Measurements from ENCODE around the gene DUOX2.
"Not testable (repeated sequence)": the region's sequence is repeated elsewhere in the genome, so short reads cannot be mapped to it uniquely, and the experiment has no call there.

The DUOX2 gene

DNA sequence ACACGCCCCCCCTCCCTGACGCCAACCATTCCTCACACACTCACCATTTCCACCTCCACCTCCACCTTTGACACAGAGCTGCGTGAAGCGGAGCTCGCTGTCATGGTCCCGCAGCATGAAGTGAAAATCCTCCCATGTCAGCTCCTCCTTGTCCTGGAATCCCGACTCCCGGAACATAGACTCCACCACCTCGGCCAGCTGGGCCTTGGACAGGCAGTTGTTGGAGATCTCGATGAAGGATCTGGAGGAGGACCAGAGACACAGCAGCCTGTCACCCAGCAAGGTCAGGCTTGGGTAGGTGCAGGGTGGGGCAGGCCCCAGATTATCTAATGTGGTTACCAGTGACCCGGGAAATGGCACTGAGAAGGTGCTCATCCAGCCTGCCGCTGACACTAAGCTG lies 12.2 kb downstream of the DUOX2 start:
- DNase-seq (ENCODE audit: low read depth in 2 of 2) = no peak

DNA sequence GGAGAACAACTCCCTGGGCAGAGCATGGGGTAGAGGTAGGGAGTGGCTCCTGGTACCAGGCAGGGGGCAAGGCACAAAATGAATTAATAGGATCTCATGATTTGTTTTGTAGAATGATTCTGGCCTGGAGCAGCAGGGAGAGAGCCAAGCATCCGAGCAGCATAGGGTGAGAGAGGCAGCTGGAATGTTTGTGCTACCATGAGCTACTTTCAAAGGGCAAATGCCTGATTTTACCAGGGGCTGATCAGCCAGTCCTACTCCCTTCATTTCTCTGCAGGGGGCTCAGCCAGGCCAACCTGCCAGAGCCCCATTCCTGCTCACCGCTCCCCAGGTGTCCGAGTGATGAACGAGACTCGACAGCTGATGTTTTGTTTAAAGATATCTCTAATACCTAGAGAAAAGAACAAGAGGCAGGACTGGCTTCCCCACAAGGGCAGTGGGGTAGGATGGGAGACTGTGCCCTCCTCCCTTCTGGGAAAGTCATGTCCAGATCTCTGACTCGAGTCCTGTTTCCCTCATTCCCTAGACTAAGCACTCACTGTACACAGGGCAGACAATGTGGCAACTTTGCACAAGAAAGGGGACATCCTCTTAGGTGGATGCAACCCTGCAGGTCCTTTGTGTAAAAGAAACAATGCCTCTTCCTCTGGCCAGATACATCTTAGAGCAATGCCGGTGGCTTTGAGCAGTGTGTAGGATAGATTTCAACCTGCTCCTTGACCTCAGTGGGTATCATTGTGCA lies 12.9 kb downstream of the DUOX2 start:
- no peak for DNase-seq (ENCODE audit: low read depth in 2 of 2)

DNA sequence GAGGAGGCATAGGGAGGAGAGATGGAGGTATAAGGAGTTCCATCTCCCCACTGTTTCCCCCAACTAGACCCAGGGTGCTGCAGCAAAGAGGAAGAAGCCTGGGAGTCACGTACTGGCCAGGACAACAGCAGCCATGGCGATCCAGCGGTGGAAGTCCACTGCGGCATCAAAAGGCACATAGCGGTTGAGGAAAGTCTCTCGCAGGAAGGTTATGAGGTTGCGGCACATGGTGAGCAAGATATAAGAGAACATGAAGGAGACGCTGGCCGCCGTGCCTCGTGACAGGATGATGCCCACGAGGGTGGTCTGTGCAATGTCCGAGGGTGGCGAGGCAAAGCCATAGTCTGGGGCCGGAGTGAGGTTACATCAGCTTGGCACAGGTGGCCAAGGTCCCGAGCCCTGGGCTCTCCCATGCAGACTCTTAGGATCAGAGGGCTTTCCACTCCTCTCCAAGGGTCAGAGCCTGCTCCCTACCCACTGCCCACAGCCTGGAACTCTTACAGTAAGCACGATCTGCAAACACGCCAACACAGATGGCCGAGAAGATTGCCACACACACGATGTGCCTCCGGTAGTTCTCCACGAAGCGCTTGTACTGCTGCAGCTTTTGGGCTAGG lies 14.3 kb downstream of the DUOX2 start:
- no peak for DNase-seq (ENCODE audit: low read depth in 2 of 2)

DNA sequence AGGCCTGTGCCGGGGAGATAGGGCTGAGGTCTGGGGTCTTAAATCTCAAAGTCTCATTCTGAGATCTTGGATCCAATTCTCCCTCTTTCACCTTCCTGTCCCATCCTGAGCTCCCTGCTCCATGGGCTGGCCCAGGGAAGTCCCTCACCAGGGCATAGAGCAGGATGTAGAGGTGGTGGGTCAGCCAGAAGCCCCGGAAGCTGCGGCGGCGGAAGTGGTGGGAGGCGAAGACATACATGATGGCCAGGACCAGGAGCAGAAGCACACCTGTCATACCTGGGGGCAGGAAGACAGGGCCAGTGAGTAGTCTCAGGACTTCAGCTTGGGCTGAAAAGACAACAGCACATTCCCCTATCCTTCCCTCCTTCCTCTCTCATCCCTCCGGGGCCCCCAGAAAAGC lies 16.5 kb downstream of the DUOX2 start:
- DNase-seq (ENCODE audit: low read depth in 2 of 2) = no peak

DNA sequence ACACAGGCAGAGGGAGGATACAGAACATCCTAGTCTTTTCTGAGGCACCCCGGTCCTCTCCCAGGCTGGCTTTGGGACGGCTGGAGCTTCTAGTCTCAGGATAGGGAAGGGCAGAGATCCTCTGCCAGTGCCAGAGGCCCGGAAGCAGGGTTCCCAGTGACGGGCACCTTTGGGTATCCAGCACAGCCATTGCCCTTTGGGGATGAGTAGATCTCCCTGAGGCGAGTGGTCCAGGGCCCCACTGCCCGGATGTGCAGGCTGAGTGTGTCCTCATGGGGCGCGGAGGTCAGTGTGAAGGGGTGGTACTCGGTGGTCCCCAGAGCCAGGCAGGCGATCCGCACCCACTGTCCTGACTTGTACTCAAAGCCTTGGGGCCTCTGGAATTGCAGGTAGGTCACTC lies 18.3 kb downstream of the DUOX2 start:
- DNase-seq (ENCODE audit: low read depth in 2 of 2) = no peak

DNA sequence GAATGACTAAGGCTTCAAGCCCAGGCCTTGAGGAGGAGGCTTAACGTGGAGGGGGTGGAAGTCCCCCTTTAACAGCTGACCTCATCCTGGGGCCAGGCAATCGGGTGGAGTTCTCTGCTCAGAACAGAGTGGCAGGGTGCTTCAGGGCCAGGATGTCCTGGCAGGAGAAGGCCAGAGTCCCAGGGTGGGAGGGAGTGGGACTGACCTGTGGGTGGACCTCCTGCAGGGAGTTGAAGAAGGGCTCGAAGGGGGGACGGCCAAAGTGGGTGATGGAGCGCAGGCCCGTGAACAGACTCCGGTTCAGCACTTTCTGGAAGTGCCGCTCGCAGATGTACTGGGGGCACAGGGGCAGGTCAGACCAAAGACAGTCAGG lies 19.6 kb downstream of the DUOX2 start:
- DNase-seq (ENCODE audit: low read depth in 2 of 2) = no peak

DNA sequence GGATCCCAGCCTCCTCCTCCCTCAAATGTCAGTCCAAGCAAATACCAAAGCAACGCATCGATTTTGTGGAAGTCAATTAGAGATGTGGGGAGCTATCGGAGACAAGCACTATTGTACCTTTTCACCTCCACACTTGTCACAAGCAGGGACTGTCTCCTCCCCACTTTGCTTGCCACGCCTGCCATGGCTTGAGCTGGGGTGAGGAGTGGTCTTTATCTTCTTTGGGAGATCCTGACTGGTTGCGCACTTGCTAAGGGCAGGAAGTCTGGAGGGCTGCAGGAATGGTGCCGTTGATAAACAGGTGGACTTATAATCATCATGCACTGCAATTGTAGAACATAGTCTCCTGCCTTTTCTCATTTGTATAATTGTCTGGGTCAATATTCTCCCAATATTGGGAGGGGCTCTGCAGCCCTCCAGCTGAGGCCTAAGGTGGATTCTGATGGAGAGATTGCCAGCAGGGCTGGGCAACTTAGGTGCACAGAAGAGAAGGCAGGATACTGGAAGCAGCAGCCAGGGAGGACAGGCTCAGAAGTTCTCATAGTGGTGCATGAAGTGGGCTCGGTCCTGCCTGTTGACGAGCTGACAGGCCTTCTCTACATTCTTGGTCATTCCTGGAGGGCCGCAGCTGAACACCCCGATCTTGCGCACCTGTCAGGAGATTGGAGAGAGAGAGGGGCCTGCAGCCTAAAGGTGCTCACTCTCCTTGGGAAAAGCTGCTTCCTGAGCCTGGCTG lies 20.2 kb downstream of the DUOX2 start:
- DNase-seq (ENCODE audit: low read depth in 2 of 2) = no peak

DNA sequence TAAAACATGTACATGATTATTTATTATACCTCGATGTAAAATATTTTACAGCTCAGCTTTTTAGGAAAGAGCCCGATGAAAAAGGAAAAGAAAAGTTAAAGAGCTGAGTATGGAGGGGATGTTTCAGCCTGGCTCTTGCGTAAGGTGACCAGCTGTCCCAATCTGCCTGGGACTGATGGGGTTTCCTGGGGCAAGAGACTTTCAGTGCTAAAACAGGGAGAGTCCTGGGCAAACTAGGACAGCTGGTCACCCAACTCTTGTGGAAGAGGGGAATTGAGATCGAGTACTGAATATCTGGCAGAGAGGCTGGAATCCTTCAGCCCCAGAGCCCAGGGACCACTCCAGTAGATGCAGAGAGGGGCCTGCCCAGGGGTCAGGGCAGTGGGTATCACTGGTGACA lies 21.0 kb downstream of the DUOX2 start:
- no peak for DNase-seq (ENCODE audit: low read depth in 2 of 2)

DNA sequence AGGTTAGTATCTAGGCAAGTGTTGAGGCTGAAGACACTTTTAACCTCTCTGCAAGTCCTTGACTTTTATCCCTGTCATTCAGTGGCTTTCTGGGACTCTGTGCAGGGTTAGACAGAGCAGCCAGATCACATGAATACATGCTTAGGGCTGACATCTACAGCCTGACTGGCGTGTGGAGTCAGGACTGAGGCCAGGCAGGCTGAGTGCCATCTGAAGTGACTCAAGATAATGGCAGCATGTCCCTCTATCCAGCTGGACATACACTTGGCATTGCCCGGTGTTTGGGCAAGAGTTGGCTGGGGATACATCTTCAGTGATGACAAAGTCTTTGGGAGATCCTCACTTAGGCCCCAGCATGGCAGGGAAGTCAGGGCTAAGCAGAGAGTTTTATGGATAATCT lies 22.4 kb downstream of the DUOX2 start:
- no peak for DNase-seq (ENCODE audit: low read depth in 2 of 2)

DNA sequence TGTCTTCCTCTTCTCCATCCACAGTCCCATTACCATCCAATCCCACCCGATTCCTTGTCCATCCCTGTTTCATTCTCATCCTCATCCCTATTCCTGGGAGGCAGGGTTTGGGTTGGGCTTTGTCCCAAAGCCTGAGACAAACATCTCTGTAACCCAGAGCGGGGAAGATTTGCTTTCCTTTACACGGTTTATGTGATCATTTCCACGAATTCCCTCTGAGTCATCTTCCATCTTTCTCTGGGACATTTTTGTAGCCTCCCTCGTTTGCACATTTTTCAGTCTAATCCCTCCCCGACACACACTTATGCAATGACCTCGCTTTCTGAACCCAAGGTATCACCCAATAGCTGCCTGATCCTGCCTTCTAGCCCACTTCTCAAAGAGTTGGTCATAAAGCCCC lies 22.8 kb downstream of the DUOX2 start:
- no peak for DNase-seq (ENCODE audit: low read depth in 2 of 2)

DNA sequence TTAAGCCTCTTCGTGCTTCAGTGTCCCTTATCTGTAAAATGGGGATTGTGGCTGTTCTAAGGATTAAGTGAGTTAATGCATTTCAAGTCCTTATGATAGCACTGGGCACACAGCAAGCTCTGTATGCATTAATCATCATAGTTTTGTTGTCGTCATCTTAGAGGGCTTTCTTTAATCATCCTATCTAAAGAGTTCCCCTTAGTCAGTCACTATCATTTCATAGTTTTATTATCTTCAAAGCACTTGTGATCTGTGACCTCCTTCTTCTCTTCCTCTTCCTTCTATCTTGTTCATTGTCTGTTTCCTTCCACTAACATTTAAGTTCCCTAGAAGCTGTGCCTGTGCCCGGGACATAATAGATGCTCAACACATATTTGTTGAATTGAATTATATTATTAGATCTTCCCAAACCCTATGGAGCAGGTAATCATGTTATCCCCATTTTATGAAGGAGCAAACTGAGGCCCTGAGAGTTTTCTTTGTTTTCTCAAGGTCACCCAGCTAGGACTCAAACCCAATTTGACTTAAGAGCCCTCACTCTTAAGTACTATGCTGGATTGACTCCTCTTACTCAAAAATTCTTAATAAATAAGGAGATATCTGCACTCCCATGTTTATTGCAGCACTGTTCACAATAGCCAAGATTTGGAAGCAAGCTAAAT lies 24.1 kb downstream of the DUOX2 start:
- no peak for DNase-seq (ENCODE audit: low read depth in 2 of 2)

DNA sequence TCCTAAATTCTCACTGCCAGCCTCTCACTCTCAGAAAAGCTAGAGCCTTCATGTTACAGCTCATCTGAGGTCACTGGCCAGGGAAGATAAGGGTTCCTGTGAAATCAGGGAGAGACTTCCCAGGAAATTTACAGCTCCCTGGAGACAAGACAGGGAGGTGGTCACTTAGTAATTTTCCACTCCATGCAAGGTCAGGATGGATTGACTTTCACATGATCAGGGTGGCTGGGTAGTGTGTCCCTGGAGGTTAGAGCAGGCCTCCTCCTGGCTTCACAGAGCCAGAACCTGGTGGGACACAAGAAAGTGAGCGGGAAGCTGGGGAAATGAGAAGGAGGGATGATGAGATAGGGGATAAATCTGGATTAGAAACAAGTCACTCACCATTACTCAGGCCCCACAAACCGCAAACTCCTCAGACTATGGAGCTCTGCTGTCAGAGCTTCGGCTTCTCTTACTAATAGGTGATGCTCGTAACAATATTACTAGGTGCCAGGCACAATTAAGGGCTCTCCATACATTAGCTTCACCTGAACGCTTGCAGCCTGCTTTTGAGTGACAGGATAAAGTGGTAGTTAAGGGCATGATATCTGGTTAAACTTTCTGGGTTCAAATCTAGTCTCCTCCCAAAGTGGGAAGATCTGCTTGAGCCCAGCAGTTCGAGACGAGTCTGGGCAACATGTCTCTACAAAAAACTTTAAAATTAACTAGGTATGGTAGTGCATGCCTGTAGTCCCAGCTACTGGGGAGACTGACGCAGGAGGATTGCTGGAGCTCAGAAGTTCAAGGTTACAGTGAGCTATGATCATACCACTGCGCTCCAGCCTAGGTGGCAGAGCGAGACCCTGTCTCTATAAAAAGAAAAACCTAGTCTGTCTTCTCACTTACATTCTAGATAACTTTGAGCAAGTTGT lies 24.9 kb downstream of the DUOX2 start:
- DNase-seq (ENCODE audit: low read depth in 2 of 2) = no peak

DNA sequence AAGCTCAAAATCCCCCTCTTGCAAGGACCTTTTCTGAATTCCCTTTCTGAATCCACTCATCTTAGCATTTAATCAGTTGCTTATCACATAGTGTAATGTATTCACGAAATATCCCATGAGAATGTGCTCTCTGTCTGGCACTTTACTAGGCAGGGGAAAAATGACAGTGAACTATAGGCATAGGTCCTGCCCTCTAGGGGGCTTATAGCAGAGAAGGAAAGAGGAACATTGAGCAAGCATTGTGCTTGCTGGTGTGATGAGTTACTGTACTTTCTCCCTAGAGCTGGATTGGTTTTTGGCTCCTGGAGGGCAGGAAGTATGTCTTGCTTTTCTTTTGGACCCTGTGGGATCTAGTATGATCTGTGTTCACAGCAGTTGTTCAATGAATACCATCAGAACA lies 26.5 kb downstream of the DUOX2 start:
- DNase-seq (ENCODE audit: low read depth in 2 of 2) = no peak

DNA sequence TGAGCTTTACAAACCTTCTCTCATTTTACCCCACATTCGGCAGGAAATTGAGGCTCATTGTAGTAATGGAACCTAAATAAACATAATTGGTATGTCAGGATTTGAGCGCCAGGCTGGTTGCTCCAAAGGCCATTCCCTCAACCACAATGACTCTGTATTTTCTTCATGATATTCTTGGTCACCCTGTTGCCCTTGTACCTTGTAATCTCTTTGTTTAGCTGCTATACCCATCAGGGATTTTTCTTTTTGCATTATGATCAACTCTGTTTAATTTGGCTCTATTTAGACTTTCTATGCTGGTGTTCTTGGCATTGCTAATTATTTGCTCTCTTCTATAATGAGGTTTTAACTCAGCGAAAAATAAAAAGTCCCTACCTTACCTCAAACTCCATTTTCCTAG lies 29.8 kb downstream of the DUOX2 start:
- no peak for DNase-seq (ENCODE audit: low read depth in 2 of 2)

DNA sequence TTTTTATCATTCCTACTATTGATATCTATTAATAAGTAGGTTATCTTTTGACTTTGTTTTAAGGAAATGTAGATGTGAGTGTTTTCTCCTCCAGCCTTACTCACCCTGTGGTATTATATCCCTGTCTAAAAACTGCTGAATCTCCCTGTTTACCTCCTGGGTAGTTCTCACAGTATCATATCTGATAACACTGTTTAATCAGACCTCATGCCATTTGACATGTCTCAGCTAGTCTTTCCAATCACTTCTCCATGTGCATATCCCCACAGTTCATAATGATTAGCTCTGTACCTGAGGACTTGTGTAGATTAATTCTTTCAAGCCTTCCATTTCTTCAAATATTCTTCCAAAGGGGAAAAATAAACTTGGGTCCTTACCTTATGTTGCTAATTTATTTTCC lies 30.7 kb downstream of the DUOX2 start:
- no peak for DNase-seq (ENCODE audit: low read depth in 2 of 2)

DNA sequence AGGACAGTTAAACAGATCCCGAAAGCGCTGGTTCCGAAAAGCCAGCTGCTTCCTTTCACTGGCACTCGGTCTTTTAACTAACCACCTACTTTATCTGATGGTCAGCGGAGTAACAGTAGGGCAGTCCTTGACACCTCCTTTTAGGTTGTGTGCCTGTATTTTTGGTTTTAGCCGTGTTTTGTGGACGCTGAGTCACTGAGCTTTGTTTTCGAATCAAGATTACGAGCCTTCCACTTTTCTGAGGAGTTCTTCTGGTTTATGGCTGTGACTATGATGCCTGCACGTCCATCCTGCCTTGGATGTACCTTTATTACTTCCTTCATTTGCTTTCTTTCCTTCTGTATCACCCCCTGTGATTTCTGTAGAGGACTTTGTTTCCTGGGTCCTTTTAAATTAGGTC lies 31.6 kb downstream of the DUOX2 start:
- not testable (repeated sequence) for DNase-seq (ENCODE audit: low read depth in 2 of 2)

DNA sequence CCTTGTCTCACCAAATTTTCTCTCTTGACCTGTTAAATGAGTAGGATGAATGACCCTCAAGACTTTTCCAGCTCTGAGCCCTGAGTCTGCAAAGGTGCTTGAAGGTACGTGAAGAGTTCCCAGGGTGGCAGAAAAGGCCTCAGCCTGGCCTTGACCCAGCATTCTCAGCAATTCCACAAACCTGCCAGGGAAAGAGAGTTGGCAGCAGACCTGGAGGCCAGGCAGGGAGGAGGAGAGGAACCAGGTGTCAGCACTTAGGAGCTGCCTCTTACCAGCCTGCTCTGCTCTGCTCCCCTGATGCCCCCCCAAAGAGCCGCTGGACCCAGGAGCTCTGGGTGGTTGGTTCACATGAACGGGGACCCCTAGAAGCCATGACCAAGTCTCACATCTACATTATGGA lies 33.4 kb downstream of the DUOX2 start:
- not testable (repeated sequence) for DNase-seq (ENCODE audit: low read depth in 2 of 2)

DNA sequence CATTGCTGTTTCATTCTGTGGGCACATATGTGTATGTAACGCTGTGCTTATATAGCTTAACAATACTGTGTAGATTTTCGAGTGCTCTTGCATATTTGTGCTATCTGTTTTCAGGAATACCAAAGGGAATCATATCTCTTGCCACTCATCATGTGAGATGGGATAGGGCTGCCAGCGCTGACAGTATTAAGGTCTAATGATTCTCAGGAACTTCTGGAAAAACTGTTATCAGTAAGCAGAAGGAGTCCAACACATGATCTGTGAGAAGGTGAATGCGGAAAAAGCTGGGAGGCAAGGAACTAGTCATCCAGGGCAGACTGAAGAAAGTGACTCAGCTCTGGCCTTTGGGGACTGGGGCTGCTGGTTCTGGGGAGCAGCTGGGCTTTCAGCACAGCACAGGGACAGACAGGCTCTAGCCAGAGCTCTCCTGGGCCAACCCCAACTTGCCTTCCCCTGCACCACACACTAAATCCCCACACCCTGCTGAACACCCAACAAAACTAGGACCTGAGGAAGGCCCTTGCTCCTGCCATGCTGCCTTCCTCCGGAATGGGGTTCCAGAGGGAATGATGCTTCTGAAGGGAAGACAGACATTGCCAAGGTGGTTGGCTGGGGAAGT lies 34.2 kb downstream of the DUOX2 start:
- not testable (repeated sequence) for DNase-seq (ENCODE audit: low read depth in 2 of 2)

DNA sequence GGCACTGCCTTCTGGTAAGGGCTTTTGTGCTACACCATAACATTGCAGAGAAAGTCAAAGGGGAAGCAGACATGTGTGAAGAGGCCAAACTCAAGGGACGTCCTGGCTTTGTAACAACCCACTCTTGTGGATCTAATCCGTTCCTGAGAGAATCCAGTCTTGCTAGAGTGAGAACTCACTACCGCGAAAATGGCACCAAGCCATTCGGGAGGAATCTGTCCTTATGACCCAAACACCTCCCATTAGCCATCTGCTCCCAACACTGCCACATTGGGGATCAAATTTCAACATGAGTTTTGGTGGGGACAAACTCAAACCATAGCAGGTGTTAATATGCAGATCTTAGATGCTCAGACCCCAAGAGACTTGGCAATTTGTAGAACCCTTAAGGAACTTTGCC lies 34.8 kb downstream of the DUOX2 start:
- not testable (repeated sequence) for DNase-seq (ENCODE audit: low read depth in 2 of 2)

DNA sequence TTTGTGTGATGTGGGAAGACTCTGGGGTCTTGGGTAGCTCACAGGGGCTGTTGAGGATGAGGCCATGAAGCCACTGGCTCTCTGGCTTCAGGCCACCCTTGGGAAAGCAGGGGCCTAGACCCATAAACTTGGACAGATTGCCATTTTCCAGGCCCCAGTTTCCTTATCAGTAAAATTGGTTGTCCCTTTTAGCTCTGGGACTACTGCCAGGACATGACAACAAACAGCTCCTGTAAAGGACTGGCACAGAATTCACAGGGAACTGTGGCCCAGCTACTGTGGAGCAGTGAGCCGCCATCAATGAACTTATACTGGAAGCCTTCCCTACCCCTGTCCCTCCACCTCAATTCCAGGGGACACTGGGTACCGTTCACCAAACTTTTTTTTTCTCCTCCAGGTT lies 36.6 kb downstream of the DUOX2 start:
- not testable (repeated sequence) for DNase-seq (ENCODE audit: low read depth in 2 of 2)

Data from stimulated activated CD4-positive, alpha-beta T cell treated with anti-CD3 and anti-CD28 coated beads, Interleukin-4, amount 100 ng/mL, for 48 hours (primary cell).